GM15510 (cell line): Measurements from ENCODE around the gene AP1G2.

ENCODE experiments used
- POLR2A ChIP-seq: IDR thresholded peaks from 3 replicates; pipeline ENCODE4 v1.6.1; 2011; ENCODE audit warnings: borderline replicate concordance; ENCODE audit not compliant: insufficient read length; ENCODE audit errors: extremely low read depth

The AP1G2 gene

DNA sequence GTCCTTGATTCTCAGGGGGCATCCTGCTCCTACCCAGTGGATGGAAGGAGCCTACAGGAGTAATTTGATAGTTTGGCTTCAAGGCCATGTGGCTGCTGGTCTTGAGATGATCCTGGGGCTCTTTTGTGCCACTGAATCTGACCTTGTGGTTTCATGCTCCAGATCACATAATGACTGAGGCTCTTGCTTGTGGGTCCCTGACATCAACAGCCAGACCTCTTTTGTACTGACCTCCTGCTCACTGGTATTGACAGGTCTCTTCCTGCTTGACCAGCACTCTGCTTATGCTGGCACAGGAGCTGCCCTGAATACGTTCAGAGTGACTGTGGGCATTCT, 34.2 kb upstream of the AP1G2 start:
- no peak for TF ChIP-seq POLR2A

- TF ChIP-seq POLR2A: no peak
Observed at GRCh38 chr14:23601424-23601823, 33.8 kb upstream of the AP1G2 start.

DNA sequence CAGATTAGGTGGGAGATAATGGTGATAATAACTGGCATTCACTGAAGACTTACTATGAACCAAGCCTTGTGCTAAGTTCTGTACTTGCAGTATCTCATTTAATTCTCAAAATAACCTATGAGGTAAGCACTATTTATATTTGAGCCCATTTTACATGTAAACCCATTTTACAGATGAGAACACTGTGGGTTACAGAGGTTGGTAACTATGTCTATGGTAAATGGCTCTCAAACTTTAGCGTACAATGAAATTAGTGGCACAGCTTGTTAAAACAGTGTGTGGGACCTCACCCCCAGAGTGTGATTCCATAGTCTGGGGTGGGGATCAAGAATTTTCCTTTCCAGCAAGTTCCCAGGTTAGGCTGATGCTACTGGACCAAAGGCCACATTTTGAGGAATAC, 33.2 kb upstream of the AP1G2 start:
- no peak for TF ChIP-seq POLR2A

DNA sequence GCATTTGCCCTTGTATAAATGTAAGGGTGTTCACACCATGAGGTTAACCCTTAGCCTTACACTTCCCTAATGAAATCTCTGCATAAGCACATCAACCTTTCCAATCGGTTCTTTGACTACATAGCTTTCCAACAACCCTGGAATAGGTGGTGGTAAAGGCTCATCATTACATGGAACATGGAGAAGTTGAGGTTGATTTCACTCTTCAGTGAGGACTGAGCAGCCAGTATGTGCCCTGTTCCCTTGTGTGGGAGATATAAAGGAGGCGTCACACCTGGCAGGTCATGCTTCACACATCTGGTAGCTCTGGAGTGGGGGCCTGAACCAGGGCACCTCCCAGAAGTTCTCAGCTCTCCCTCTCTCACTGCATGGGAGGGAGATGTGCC, 32.7 kb upstream of the AP1G2 start:
- no peak for TF ChIP-seq POLR2A

- no peak for TF ChIP-seq POLR2A
Observed at GRCh38 chr14:23590198-23590597, 22.6 kb upstream of the AP1G2 start.

GRCh38 chr14:23589606-23590005, 22.0 kb upstream of the AP1G2 start:
- no peak for TF ChIP-seq POLR2A

- TF ChIP-seq POLR2A: no peak
Observed at GRCh38 chr14:23588884-23589598, 21.4 kb upstream of the AP1G2 start.

DNA sequence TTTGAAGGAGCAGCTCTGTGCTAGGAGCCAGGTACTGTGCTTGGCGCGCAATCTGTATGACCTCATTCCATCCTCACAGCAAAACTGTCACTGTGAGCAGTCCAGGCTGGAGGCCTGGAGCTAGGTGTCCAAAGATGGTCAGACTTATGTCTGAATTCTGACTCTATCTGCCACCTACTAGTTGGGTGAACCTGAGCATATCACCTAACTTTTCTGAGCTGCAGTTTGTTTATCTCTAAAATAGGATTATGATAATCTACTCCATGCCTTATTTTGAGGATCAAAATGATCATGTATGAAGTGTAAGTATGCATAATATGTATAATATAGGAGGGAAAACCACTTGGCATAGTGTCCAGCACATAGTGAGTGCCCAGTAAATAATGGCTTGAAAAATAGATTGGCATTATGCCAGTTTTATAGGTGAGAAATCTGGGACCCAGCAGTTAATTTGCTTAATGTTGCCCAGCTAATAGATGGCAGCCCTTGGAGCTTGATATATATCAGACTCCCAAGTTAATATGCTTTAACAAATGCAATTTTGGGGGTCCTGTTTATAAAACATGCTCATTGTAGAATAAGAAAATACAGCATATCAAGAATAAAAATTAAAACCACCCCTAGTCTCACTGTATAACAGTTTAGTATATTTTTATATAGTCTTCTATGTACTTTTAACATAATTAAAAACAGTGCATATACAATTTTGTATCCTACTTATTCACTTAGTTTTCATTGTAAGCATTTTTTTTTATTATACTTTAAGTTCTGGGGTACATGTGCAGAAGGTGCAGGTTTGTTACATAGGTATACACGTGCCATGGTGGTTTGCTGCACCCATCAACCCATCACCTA, 15.5 kb upstream of the AP1G2 start:
- no peak for TF ChIP-seq POLR2A

DNA sequence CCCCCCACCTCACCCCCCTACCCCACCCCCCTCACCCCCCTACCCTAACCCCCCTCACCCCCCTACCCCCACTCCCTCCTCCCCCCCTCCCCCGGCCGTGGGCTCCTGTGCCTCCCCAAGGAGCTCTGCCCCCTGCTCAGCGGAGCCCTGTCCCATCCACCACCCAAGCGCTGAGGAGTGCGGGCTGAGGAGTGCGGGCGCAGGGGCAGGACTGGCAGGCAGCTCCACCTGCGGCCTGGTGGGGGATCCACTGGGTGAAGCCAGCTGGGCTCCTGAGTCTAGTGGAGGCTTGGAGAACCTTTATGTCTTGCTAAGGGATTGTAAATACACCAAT, 13.3 kb upstream of the AP1G2 start:
- TF ChIP-seq POLR2A: no peak

- no peak for TF ChIP-seq POLR2A
Observed at GRCh38 chr14:23580152-23580926, 12.7 kb upstream of the AP1G2 start.

- no peak for TF ChIP-seq POLR2A
Observed at GRCh38 chr14:23579739-23580138, 12.1 kb upstream of the AP1G2 start.

DNA sequence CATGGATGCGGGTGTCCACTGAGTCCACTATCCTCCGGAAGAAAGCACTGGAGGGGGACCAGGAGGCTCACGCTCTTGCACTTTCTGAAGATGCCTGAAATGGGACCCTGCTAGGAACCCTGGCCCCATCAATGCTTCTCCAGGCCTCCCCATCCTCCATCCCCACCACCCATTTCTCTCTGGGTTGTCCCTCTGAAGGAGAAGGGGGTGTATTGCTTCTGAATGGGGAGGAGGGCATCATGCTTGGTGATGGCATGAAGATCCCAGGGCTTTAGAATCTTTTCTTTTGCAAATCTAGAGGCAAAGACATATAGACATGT, 11.7 kb upstream of the AP1G2 start:
- TF ChIP-seq POLR2A: no peak

GRCh38 chr14:23578560-23579310, 11.1 kb upstream of the AP1G2 start, which contains the start of gene JPH4:
TSS of gene JPH4 (minus strand) at chr14:23578790. CDS start at chr14:23577453, 1,337 bp downstream.
- TF ChIP-seq POLR2A: no peak

GRCh38 chr14:23577710-23578392, 10.3 kb upstream of the AP1G2 start:
- no peak for TF ChIP-seq POLR2A

DNA sequence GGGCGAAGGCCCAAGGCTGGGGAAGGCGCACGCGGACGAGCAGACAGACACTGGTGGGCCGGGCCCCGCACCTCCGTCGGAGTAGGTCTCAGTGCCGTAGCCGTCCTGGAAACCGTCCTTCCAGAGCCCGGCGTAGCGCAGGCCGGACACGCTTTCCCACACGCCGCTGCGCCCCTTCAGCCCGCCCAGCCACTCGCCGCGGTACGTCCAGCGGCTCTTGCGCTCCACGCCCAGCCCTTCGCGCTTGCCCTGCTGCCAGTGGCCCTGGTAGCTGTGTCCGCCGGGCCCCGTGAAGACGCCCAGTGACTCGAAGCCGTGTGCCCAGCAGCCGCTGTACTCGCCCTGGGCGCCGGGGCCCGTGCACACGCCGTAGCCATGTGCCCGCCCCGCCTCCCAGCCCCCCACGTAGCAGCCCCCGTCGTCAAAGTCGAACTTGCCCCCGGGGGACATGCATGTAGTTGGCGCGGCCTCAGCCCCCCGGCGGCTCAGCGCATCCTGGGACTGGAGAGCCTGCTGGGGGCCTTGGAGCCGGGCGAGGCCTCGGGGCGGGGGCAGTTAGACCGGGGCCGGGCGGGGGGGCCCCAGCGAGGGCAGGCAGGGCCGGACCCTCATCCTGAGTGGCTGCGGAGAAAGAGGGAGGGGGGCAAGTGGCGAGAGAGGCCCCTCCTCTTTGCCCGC, 9.6 kb upstream of the AP1G2 start:
- no peak for TF ChIP-seq POLR2A
